H1 (cell line): ENCODE results near the gene MS4A18. TPM values are rescaled to one million over a fixed set of nuclear protein-coding genes. Genes with fewer than 3 reads are reported as not detected.

Source experiments
- KDM1A ChIP-seq: fragments of 200-600, 300-600 bp; sonication (generic); IDR thresholded peaks from 2 replicates; pipeline ENCODE4 v1.7.1; 2016; ENCODE audit warnings: mild to moderate bottlenecking, low read length, borderline replicate concordance
- SIN3A ChIP-seq, 2 experiments: IDR thresholded peaks in 1 of 2; conservative IDR thresholded peaks in 1 of 2; 2 replicates each; pipeline ENCODE4 v1.6.1; 2011 to 2012; ENCODE audit warnings: low read length in 2 of 2, improper control_type of control experiment in 1 of 2, low read depth in 1 of 2, mild to moderate bottlenecking in 1 of 2
- TAF1 ChIP-seq: IDR thresholded peaks from 2 replicates; pipeline ENCODE4 v1.6.1; 2011; ENCODE audit warnings: mild to moderate bottlenecking, low read depth, low read length
- ZNF274 ChIP-seq: IDR thresholded peaks from 2 replicates; pipeline ENCODE4 v1.7.0; 2012; ENCODE audit warnings: low read length, borderline replicate concordance; ENCODE audit errors: extremely low read depth
- polyA plus RNA-seq, 7 experiments: library from polyadenylated mRNA; depleted of rRNA in 3 of 7; stranded (reverse) in 5 of 7; unstranded in 2 of 7; fragments of >200 nt in 5 of 7; fragments of 200-250 nt in 2 of 7; gene quantifications; 1 replicate in 5 of 7; 2 replicates in 1 of 7; 4 replicates in 1 of 7; pipeline versions ENCODE4 v1.2.1 to v1.2.3, GENCODE V29; 2011 to 2013; ENCODE audit warnings: missing spikeins in 2 of 7, mixed read lengths in 2 of 7
- total RNA-seq: library from RNA; stranded (reverse); fragmentation: NEBNext Ultra II Directional; extraction: Animal tissue kit (Norgen Biotek cat#: 25700); gene quantifications from 2 replicates; pipeline ENCODE4 v1.2.1, GENCODE V29; 2021
- TF ChIP-seq, protein P1 (sequence below): IDR thresholded peaks from 2 replicates; pipeline ENCODE4 v1.6.1; 2012; ENCODE audit warnings: inconsistent platforms

The MS4A18 gene
- total and polyA plus RNA-seq, 2 of the 8 experiments (the other 6 are each of a cell fraction or from before 2014, with no cell fraction given) = not detected

- TF ChIP-seq TAF1 (no peak), ZNF274 (no peak), KDM1A (no peak), SIN3A (conservative IDR thresholded peaks at IDR 0.05 in 1 of 2, IDR thresholded peaks at IDR 0.05 in 1 of 2; ENCODE audit: low read depth in 1 of 2, low read length in 2 of 2) (no peak)
- TF ChIP-seq, protein P1, sequence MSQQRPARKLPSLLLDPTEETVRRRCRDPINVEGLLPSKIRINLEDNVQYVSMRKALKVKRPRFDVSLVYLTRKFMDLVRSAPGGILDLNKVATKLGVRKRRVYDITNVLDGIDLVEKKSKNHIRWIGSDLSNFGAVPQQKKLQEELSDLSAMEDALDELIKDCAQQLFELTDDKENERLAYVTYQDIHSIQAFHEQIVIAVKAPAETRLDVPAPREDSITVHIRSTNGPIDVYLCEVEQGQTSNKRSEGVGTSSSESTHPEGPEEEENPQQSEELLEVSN = no peak
Measured at GRCh38 chr11:60790726-60791125, 66.2 kb downstream of the MS4A18 start (continued).
